T-cell (primary cell): ENCODE results near the gene CELA3A. TPM values are rescaled to one million over a fixed set of nuclear protein-coding genes. Genes with fewer than 3 reads are reported as not detected.

Experiments used
- ATAC-seq, 4 experiments: fragments of 200-7000 bp in 3 of 4; fragments of 150-1000 bp in 1 of 4; cut with Tn5 transposase; replicated peaks in 1 of 4; 1 replicate in 3 of 4; 2 replicates in 1 of 4; pipeline ENCODE4 v1.10.0; 2021; ENCODE audit warnings: moderate library complexity in 3 of 4, mild to moderate bottlenecking in 2 of 4, moderate number of reproducible peaks in 1 of 4
- CTCF ChIA-PET, 2 donors: fragments of 300-600 bp; sonication (Branson Sonifier 250); formaldehyde crosslinking; loops; one replicate each; lab custom pipeline; 2022; ENCODE audit warnings: antibody characterized with exemption in 2 of 2; lab: Charles Lee
- POLR2A ChIA-PET, 2 donors: fragments of 300-600 bp; sonication (Branson Sonifier 250); formaldehyde crosslinking; loops; one replicate each; lab custom pipeline; 2022; ENCODE audit warnings: antibody characterized with exemption in 2 of 2; lab: Charles Lee
- DNase-seq, 35 experiments: peaks; one replicate each; pipeline versions ENCODE4 v3.0.0 to v3.0.0-alpha.2; 2013 to 2023
- H3K27ac ChIP-seq: one replicate; pipeline ENCODE4 v1.5.1; 2013; ENCODE audit warnings: low read length
- H3K27me3 ChIP-seq, 2 experiments: replicated peaks in 1 of 2; 1 replicate in 1 of 2; 2 replicates in 1 of 2; pipeline versions ENCODE4 v1.6.1 to v1.7.0; 2013; ENCODE audit warnings: low read length in 1 of 2, mixed read lengths in 1 of 2; ENCODE audit not compliant: control insufficient read depth in 2 of 2, insufficient read depth in 2 of 2; ENCODE audit errors: extremely low read depth in 1 of 2
- H3K36me3 ChIP-seq, 2 donors: 1 replicate in 1 of 2; 2 replicates in 1 of 2; pipeline versions ENCODE4 v1.6.1 to v1.7.0; 2013; ENCODE audit warnings: low read length in 1 of 2; ENCODE audit not compliant: control insufficient read depth in 2 of 2, insufficient read depth in 1 of 2; ENCODE audit errors: extremely low read depth in 1 of 2
- H3K4me1 ChIP-seq, 2 experiments: 1 replicate in 1 of 2; 2 replicates in 1 of 2; pipeline versions ENCODE4 v1.6.1 to v1.7.0; 2013; ENCODE audit warnings: low read length in 2 of 2, mixed read lengths in 1 of 2; ENCODE audit not compliant: insufficient read depth in 2 of 2, control insufficient read depth in 1 of 2; ENCODE audit errors: extremely low read depth in 1 of 2
- H3K4me3 ChIP-seq, 2 donors: 1 replicate in 1 of 2; 2 replicates in 1 of 2; pipeline versions ENCODE4 v1.5.1 to v1.7.0; 2013; ENCODE audit warnings: mild to moderate bottlenecking in 2 of 2, low read length in 1 of 2, moderate library complexity in 1 of 2; ENCODE audit not compliant: control insufficient read depth in 1 of 2; ENCODE audit errors: extremely low read depth in 1 of 2
- H3K9me3 ChIP-seq: 2 replicates; pipeline ENCODE4 v1.7.0; 2013
- H3K27ac Mint-ChIP-seq, 2 donors: one replicate each; pipeline ENCODE4 v1.8.0; 2020 to 2021; ENCODE audit warnings: mild to moderate bottlenecking in 2 of 2, mixed read lengths in 2 of 2
- H3K27me3 Mint-ChIP-seq, 2 donors: one replicate each; pipeline ENCODE4 v1.8.0; 2021 to 2022; ENCODE audit warnings: mixed read lengths in 2 of 2
- H3K36me3 Mint-ChIP-seq: one replicate; pipeline ENCODE4 v1.8.0; 2021; ENCODE audit warnings: mixed read lengths
- H3K4me1 Mint-ChIP-seq, 3 donors: one replicate each; pipeline ENCODE4 v1.8.0; 2020 to 2022; ENCODE audit warnings: mixed read lengths in 3 of 3, mild to moderate bottlenecking in 1 of 3
- H3K4me3 Mint-ChIP-seq, 3 donors: one replicate each; pipeline ENCODE4 v1.8.0; 2020 to 2022; ENCODE audit warnings: mild to moderate bottlenecking in 3 of 3, mixed read lengths in 3 of 3, moderate library complexity in 3 of 3
- H3K9me3 Mint-ChIP-seq, 3 donors: one replicate each; pipeline ENCODE4 v1.8.0; 2020 to 2022; ENCODE audit warnings: mixed read lengths in 3 of 3
- WGBS: methylation state at CpG from one replicate; pipeline ENCODE4 v1.1.5; 2013; ENCODE audit warnings: missing lambda C conversion rate; ENCODE audit not compliant: insufficient coverage; 5-methylcytosine and 5-hydroxymethylcytosine counted together
- total RNA-seq, 35 experiments: library from RNA in 6 of 35; stranded (reverse) in 6 of 35; fragments of 120-200 nt in 1 of 35; gene quantifications; one replicate each; pipeline versions ENCODE4 v1.2.1 to v1.2.4 and lab custom pipeline; 2013 to 2026

CELA3A gene
- total RNA-seq, 5 donors from 2014 or later (not counting 1 experiment from before 2014, with no cell fraction given): 11.4 to 15.6 (median 13.3) TPM; not detected in 2

DNA sequence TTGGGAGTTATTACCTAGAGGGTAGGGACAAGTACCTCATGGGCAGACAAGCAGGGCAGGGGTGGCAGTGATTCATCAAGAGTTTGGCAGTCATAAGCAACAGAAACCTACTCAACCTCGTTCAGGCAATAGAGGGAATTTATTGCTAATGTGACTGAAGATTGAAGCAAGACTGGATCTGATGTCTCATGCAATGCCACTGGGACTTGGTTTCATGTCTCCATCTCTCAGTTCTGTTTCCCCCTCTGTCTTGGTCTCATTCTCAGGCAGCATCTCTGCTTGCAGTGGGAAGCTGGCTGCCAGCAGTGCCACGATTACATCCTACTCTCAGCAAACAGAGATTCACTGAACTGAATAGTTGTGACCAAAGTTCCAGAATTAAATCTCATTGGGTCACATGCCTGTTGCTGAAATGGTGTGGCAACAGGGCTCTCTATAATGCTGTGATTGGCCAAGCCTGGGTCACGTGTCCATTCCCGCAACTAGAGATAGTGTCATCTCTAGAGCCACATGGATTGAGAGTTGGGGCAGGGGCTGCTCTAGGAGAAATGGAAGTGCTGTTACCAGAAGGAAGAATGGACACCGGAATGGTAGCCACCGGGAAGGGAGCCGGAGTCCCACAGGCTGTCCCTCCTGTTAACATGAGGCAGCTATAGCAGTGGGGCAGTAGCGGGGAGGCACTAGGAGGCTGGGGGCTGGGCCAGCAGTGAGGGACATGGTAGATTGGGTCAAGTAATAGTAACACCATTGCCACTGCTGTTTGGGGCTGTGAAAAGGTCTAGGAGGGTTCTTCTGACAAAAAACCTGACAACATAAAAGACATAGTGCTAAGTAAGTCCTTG lies 47.1 kb downstream of the CELA3A start:
- Mint-ChIP-seq H3K27ac (peak overlapping the region; percentile 69 to 75), H3K27me3 (no peaks in the 10 kb centered on the region), H3K36me3 (peaks cover 5% of the 10 kb centered on the region), H3K4me3 (peak overlapping the region in 1 of 3 donors; percentile 12), H3K9me3 (peaks cover 0 to 5% (median 4%) of the 10 kb centered on the region in 3 donors), H3K4me1 (peaks cover 45 to 61% (median 52%) of the 10 kb centered on the region in 3 donors)
- H3K4me3 ChIP-seq: no peak overlapping the region
- H3K4me1 ChIP-seq: peaks cover 16 to 43% of the 10 kb centered on the region in 2 experiments
- no peak overlapping the region for H3K27ac ChIP-seq
- no peak for ATAC-seq
- WGBS: 100% methylated on average over 6 of the region's 8 CpGs
- no peak for DNase-seq
- H3K27me3 ChIP-seq: no peaks in the 10 kb centered on the region
- no peaks in the 10 kb centered on the region for H3K36me3 ChIP-seq
- ChIA-PET CTCF (no interaction called here), POLR2A (interaction anchor here in 1 of 2 donors (2.4 kb wide), 1 partner anchor 9 kb away, joined by 18 read pairs; no protein-coding TSS in a partner anchor)
- no peaks in the 10 kb centered on the region for H3K9me3 ChIP-seq

DNA sequence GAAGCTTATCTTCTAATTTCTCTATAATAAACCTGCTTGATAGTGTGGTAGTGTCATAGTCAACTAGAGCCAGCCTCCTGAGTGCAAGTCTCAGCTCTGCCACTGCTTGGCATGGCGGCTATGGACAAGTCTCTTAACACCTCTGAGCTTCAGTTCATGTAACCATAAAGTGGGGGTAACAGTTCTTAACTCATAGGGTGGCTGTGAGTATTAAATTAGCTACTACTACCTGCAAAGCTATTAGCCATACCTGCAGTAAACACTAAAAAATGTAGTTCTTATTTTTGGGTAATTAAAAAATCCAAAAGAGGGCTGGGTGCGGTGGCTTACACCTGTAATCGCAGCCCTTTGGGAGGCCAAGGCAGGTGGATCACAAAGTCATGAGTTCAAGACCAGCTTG lies 48.9 kb downstream of the CELA3A start:
- H3K4me3 Mint-ChIP-seq: no peak overlapping the region
- CTCF ChIA-PET: interaction anchor here (0.6 to 1.8 kb wide), 2 partner anchors 10 to 26 kb away, joined by 7 to 10 read pairs; no protein-coding TSS in a partner anchor

DNA sequence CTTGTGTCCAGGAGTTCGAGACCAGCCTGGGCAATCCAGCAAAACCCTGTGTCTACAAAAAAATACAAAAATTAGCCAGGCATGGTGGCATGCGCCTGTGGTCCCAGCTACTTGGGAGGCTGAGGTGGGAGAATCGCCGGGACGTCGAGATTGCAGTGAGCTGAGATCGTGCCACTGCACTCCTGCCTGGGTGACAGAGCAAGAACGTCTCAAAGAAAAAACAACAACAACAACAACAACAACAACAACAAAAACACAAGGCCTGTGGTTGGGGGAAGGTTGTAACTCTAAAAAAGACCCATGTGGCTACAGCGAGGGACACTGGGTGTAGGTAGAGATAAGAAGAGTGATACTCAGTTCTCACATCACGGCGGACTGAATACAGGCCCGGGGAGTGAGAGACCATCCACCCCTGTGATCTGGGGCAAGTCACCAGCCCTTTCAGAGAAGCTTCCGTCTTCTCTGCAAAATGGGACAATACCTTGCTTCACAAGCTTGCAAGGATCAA lies 50.2 kb downstream of the CELA3A start:
- H3K27me3 ChIP-seq: no peaks in the 10 kb centered on the region
- ChIA-PET POLR2A (interaction anchor here (0.5 to 4.0 kb wide), 6 partner anchors 8 to 27 kb away, joined by 3 to 84 read pairs (median 10); no protein-coding TSS in a partner anchor), CTCF (interaction anchor here in 1 of 2 donors (3.7 to 3.8 kb wide), 2 partner anchors 12 to 27 kb away, joined by 26 to 35 read pairs; no protein-coding TSS in a partner anchor)
- H3K9me3 Mint-ChIP-seq: no peaks in the 10 kb centered on the region
- H3K4me3 ChIP-seq: peak overlapping the region in 1 of 2 donors; percentile 35
- H3K4me1 ChIP-seq: peaks cover 25 to 45% of the 10 kb centered on the region in 2 experiments
- DNase-seq (no peak), ATAC-seq (no peak)
- H3K36me3 ChIP-seq: no peaks in the 10 kb centered on the region
- peak overlapping the region; percentile 83 to 90 (median 86) for H3K4me3 Mint-ChIP-seq
- H3K27ac Mint-ChIP-seq: peak overlapping the region; percentile 88 to 95
- H3K27ac ChIP-seq: no peak overlapping the region
- H3K4me1 Mint-ChIP-seq: peaks cover 58 to 66% (median 60%) of the 10 kb centered on the region in 3 donors
- H3K36me3 Mint-ChIP-seq: peaks cover 17% of the 10 kb centered on the region
- no peaks in the 10 kb centered on the region for H3K9me3 ChIP-seq
- WGBS: 78% methylated on average over 3 of the region's 13 CpGs
- H3K27me3 Mint-ChIP-seq: no peaks in the 10 kb centered on the region

More for the DNA sequence above, 48.9 kb downstream of the CELA3A start:
- Histone ChIP-seq H3K4me1 (peaks cover 17 to 37% of the 10 kb centered on the region in 2 experiments), H3K27ac (no peak overlapping the region), H3K9me3 (no peaks in the 10 kb centered on the region), H3K36me3 (no peaks in the 10 kb centered on the region), H3K4me3 (no peak overlapping the region), H3K27me3 (no peaks in the 10 kb centered on the region)
- Mint-ChIP-seq H3K27me3 (no peaks in the 10 kb centered on the region), H3K27ac (no peak overlapping the region), H3K9me3 (peaks cover 0 to 2% (median 2%) of the 10 kb centered on the region in 3 donors), H3K4me1 (peaks cover 48 to 58% (median 51%) of the 10 kb centered on the region in 3 donors), H3K36me3 (peaks cover 10% of the 10 kb centered on the region)
- no CpG with 5 or more reads among the region's 3 CpGs for WGBS
- POLR2A ChIA-PET: interaction anchor here (0.7 to 2.4 kb wide), 3 partner anchors 10 to 19 kb away, joined by 5 to 18 read pairs (median 7); no protein-coding TSS in a partner anchor
- DNase-seq (no peak), ATAC-seq (no peak)

DNA sequence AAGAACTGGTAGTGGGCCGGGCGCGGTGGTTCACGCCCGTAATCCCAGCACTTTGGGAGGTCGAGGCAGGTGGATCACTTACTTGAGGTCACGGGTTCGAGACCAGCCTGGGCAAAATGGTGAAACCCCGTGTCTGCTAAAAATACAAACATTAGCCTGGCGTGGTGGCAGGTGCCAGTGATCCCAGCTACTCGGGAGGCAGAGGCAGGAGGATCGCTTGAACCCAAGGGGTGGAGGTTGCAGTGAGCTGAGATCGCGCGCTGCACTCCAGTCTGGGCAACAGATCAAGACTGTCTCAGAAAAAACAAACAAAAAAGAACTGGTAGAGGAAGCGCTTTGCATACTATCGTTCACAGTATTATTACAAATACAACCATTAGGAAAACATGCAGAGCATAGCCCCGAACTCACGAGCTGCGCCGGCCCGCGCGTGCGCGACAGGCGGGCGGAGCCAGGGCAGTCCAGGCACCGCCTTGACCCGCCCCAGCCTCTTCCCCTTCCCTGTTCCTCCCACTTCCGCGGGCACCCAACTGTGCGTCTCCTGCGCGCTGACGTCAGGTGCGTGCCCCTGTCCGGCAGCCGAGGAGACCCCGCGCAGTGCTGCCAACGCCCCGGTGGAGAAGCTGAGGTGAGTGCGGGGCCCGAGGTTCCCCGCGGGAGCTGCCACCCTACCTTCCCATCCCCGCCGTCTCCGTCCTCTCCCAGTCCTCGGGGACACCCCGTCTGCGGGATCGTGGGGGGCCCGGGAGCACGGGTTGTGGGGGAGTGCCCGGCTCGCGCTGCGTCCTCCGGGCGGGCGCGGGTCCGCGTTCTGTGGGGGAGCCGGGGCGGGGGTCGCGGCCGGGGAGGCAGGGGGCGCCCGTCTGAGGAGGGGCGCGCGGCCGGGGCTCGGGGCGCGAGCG lies 50.9 kb downstream of the CELA3A start, which contains the start of gene CDC42:
TSS of gene CDC42 (plus strand) at position 595 of the 902 bp plus-strand sequence. CDS start 25,770 bp downstream, outside the sequence.
- Histone ChIP-seq H3K4me3 (peak within 1 kb of the TSS; percentile 63 to 72), H3K4me1 (peaks cover 30 to 51% of the 10 kb centered on the region in 2 experiments), H3K27me3 (no peaks in the 10 kb centered on the region), H3K9me3 (no peaks in the 10 kb centered on the region), H3K27ac (peak within 1 kb of the TSS; percentile 91), H3K36me3 (no peaks in the 10 kb centered on the region)
- 11% methylated on average over 63 of the region's 81 CpGs for WGBS
- no peaks in the 10 kb centered on the region for H3K27me3 Mint-ChIP-seq
- no peaks in the 10 kb centered on the region for H3K9me3 Mint-ChIP-seq
- ChIA-PET POLR2A (interaction anchor here (0.5 to 4.0 kb wide), 10 partner anchors 8 to 33 kb away, joined by 3 to 84 read pairs (median 6); no protein-coding TSS in a partner anchor), CTCF (interaction anchor here (0.5 to 3.8 kb wide), 7 partner anchors 12 to 28 kb away, joined by 3 to 35 read pairs (median 5); no protein-coding TSS in a partner anchor)
- peaks cover 23% of the 10 kb centered on the region for H3K36me3 Mint-ChIP-seq
- DNase-seq (peak; percentile 92 to 99 (median 97)), ATAC-seq (peak; percentile 92 to 96 (median 93))
- H3K4me1 Mint-ChIP-seq: peaks cover 65 to 69% (median 67%) of the 10 kb centered on the region in 3 donors
- H3K27ac Mint-ChIP-seq: peak within 1 kb of the TSS; percentile 95 to 98
- peak within 1 kb of the TSS; percentile 94 to 99 (median 97) for H3K4me3 Mint-ChIP-seq

DNA sequence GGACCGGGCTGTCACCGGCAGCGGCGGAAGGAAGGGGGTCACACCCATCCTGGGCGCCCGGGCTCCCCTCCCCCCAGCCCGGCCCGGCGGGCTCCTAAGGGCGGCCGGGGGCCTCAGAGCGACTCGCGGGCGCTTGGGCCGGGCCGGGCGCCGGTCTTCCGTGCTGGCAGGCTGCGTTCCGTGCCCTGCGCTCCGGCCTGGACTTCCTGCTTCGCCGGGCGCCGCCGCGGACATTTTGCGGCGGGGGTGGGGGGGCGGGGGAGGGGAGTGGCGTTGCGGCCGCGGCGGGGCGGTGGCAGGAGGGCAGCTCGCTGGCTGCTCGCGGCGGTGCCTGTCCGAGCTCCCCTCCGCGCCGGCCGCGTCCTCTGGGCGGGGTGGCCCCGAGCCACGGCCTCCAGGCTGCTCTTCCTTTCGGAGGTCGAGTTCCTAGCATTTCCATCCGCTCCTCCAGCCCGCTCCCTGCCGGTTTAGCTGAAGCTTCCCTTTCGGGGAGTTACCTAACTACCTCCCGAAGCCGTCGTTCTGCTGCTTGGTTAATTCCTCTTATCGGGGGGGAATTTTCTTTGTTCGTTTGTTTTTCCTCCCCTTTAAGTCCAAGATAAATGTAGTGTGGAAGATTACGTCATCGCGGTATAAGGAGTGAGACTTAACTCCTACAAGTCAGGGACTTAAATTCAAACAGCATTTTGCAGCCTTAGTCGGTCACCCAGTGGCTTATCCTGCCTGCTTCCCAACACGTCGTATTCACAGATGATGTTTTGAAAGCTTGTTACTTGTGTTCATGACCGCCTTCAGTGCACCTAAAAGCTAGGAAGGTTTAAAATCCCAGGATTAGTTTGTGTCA lies 51.8 kb downstream of the CELA3A start:
- peak in 34 of 35 experiments; percentile 19 to 81 (median 38) for DNase-seq

More for the DNA sequence above, 51.8 kb downstream of the CELA3A start:
- H3K27ac ChIP-seq: peak overlapping the region; percentile 91
- H3K27ac Mint-ChIP-seq: peak overlapping the region; percentile 95 to 98
- H3K4me1 ChIP-seq: peaks cover 34 to 54% of the 10 kb centered on the region in 2 experiments
- H3K27me3 Mint-ChIP-seq: no peaks in the 10 kb centered on the region
- ChIA-PET POLR2A (interaction anchor here (0.6 to 4.0 kb wide), 11 partner anchors 12 to 219 kb away, joined by 3 to 84 read pairs (median 5); no protein-coding TSS in a partner anchor), CTCF (interaction anchor here (0.5 to 3.8 kb wide), 7 partner anchors 13 to 29 kb away, joined by 3 to 35 read pairs (median 5); no protein-coding TSS in a partner anchor)
- peaks cover 68 to 73% (median 69%) of the 10 kb centered on the region in 3 donors for H3K4me1 Mint-ChIP-seq
- no peaks in the 10 kb centered on the region for H3K27me3 ChIP-seq
- peaks cover 0 to 5% of the 10 kb centered on the region in 2 donors for H3K36me3 ChIP-seq
- peak overlapping the region; percentile 63 to 72 for H3K4me3 ChIP-seq
- H3K4me3 Mint-ChIP-seq: peak overlapping the region; percentile 94 to 99 (median 97)
- peak; percentile 47 to 68 (median 66) for ATAC-seq
- H3K9me3 Mint-ChIP-seq: no peaks in the 10 kb centered on the region
- H3K9me3 ChIP-seq: no peaks in the 10 kb centered on the region
- H3K36me3 Mint-ChIP-seq: peaks cover 29% of the 10 kb centered on the region
- 0% methylated on average over 23 of the region's 70 CpGs for WGBS
